ENCODE measurements around the gene MLC1.

The MLC1 gene

DNA sequence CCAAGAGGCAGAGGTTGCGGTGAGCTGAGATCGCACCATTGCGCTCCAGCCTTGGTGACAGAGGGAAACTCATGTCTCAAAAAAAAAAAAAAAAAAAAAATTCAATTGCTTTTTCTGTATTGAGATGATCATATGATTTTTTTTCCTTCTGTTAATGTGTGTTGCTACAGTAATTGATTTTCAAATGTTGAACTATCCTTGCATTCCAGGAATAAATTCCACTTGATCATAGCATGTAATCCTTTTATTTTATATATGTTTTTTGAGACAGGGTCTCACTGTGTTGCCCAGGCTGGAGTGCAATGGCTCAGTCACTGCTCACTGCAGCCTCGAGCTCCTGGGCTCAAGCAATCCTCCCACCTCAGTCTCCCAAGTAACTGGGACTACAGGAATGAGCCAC, 37.9 kb upstream of the MLC1 start (continued):
- TF ChIP-seq, protein P1, sequence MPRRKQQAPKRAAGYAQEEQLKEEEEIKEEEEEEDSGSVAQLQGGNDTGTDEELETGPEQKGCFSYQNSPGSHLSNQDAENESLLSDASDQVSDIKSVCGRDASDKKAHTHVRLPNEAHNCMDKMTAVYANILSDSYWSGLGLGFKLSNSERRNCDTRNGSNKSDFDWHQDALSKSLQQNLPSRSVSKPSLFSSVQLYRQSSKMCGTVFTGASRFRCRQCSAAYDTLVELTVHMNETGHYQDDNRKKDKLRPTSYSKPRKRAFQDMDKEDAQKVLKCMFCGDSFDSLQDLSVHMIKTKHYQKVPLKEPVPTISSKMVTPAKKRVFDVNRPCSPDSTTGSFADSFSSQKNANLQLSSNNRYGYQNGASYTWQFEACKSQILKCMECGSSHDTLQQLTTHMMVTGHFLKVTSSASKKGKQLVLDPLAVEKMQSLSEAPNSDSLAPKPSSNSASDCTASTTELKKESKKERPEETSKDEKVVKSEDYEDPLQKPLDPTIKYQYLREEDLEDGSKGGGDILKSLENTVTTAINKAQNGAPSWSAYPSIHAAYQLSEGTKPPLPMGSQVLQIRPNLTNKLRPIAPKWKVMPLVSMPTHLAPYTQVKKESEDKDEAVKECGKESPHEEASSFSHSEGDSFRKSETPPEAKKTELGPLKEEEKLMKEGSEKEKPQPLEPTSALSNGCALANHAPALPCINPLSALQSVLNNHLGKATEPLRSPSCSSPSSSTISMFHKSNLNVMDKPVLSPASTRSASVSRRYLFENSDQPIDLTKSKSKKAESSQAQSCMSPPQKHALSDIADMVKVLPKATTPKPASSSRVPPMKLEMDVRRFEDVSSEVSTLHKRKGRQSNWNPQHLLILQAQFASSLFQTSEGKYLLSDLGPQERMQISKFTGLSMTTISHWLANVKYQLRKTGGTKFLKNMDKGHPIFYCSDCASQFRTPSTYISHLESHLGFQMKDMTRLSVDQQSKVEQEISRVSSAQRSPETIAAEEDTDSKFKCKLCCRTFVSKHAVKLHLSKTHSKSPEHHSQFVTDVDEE (CRISPR knock-in tag; IDR thresholded peaks at IDR 0.05), result no peak
- no peak for TF ChIP-seq GLIS3 (CRISPR knock-in tag; IDR thresholded peaks at IDR 0.05)
- no peak for TF ChIP-seq TCF4 (CRISPR knock-in tag; IDR thresholded peaks at IDR 0.05; ENCODE audit: borderline replicate concordance)

DNA sequence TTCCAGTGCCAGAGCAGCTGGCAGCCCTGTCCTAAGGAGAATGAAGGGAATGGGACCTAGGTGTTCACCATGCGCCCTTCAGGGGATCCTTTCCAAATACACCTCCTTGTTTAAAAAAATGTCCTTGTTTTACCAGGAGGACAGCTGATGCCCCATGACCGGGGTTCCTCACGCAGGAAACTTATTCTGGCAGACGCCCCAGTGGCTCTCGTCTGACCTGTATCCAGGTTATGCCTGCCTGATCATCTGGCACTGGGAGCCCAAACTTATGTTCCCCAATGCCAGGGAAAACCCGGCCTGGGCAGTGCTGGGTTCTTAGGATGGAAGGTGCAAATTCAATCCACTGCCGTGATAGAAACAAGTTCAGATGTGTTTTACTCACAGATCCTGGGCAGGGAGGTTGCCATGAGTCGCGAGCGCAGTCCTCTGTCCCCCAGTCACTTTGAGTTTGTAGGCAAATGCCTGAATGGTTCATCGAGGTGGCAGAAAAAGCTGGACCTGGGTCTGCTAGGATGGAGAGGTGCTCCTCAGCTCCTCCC, 36.0 kb upstream of the MLC1 start:
- TF ChIP-seq, protein P2, sequence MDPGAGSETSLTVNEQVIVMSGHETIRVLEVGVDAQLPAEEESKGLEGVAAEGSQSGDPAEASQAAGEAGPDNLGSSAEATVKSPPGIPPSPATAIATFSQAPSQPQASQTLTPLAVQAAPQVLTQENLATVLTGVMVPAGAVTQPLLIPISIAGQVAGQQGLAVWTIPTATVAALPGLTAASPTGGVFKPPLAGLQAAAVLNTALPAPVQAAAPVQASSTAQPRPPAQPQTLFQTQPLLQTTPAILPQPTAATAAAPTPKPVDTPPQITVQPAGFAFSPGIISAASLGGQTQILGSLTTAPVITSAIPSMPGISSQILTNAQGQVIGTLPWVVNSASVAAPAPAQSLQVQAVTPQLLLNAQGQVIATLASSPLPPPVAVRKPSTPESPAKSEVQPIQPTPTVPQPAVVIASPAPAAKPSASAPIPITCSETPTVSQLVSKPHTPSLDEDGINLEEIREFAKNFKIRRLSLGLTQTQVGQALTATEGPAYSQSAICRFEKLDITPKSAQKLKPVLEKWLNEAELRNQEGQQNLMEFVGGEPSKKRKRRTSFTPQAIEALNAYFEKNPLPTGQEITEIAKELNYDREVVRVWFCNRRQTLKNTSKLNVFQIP (CRISPR knock-in tag; IDR thresholded peaks at IDR 0.05; ENCODE audit: borderline replicate concordance, low read depth), result no peak
- TF ChIP-seq GLIS3 (CRISPR knock-in tag; IDR thresholded peaks at IDR 0.05) (no peak), ZFP3 (CRISPR knock-in tag; IDR thresholded peaks at IDR 0.05) (no peak), ISL1 (CRISPR knock-in tag; IDR thresholded peaks at IDR 0.05) (no peak), ZC3H10 (CRISPR knock-in tag; IDR thresholded peaks at IDR 0.05) (no peak)
- TF ChIP-seq, protein P1 (CRISPR knock-in tag; IDR thresholded peaks at IDR 0.05), result no peak
- TF ChIP-seq, protein P3, sequence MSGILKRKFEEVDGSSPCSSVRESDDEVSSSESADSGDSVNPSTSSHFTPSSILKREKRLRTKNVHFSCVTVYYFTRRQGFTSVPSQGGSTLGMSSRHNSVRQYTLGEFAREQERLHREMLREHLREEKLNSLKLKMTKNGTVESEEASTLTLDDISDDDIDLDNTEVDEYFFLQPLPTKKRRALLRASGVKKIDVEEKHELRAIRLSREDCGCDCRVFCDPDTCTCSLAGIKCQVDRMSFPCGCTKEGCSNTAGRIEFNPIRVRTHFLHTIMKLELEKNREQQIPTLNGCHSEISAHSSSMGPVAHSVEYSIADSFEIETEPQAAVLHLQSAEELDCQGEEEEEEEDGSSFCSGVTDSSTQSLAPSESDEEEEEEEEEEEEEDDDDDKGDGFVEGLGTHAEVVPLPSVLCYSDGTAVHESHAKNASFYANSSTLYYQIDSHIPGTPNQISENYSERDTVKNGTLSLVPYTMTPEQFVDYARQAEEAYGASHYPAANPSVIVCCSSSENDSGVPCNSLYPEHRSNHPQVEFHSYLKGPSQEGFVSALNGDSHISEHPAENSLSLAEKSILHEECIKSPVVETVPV (CRISPR knock-in tag; IDR thresholded peaks at IDR 0.05), result no peak
- ATAC-seq, result no peak

DNA sequence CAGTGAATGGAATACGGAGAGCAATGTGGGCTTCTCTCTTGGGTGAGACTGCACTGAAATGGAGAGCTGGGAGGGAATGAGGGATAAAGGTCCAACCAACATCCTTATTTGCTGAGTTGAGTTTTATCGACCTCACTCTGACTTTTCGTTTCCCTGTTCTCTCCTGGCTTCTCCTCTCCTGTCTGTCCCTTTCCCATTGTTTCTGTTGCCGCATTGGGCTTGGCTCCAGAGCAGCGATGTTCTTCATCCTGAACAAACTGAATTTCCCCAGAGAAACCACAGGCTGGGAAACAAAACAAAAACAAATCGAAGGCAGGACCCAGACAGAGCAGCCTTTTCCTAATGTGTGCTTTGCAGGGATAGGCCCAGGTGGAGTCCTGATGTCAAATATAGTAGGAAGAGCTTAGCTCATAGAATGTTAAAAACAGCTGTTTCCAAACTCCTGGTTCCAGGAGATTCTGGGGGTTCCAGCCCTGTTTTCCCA, 34.6 kb upstream of the MLC1 start:
- no peak for ATAC-seq
- TF ChIP-seq BACH2 (CRISPR knock-in tag; IDR thresholded peaks at IDR 0.05; ENCODE audit: borderline replicate concordance) (no peak), GLIS3 (CRISPR knock-in tag; IDR thresholded peaks at IDR 0.05) (no peak), TOX (CRISPR knock-in tag; IDR thresholded peaks at IDR 0.05; ENCODE audit: borderline replicate concordance) (no peak), PPARA (CRISPR knock-in tag; IDR thresholded peaks at IDR 0.05; ENCODE audit: borderline replicate concordance) (no peak), ZNF8 (CRISPR knock-in tag; IDR thresholded peaks at IDR 0.05) (no peak), PATZ1 (CRISPR knock-in tag; IDR thresholded peaks at IDR 0.05; ENCODE audit: borderline replicate concordance) (no peak), ZNF565 (CRISPR knock-in tag; conservative IDR thresholded peaks at IDR 0.05; ENCODE audit: low read depth) (no peak)
- TF ChIP-seq, protein P4, sequence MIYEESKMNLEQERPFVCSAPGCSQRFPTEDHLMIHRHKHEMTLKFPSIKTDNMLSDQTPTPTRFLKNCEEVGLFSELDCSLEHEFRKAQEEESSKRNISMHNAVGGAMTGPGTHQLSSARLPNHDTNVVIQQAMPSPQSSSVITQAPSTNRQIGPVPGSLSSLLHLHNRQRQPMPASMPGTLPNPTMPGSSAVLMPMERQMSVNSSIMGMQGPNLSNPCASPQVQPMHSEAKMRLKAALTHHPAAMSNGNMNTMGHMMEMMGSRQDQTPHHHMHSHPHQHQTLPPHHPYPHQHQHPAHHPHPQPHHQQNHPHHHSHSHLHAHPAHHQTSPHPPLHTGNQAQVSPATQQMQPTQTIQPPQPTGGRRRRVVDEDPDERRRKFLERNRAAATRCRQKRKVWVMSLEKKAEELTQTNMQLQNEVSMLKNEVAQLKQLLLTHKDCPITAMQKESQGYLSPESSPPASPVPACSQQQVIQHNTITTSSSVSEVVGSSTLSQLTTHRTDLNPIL (CRISPR knock-in tag; IDR thresholded peaks at IDR 0.05; ENCODE audit: low read depth), result no peak
- TF ChIP-seq, protein P3 (CRISPR knock-in tag; IDR thresholded peaks at IDR 0.05), result no peak

Measured in SK-N-SH treated with all-trans-retinoic acid at 6 μM for 48 hours (cell line).